SK-N-SH (cell line): ENCODE results near the gene ACTR3. TPM values are rescaled to one million over a fixed set of nuclear protein-coding genes. Genes with fewer than 3 reads are reported as not detected.

Experiments used
- CTCF ChIA-PET: fragments of 300-600, 350-600 bp; formaldehyde crosslinking; extraction: SDS; loops from one replicate; lab custom pipeline; 2021; lab: Yijun Ruan, JAX
- POLR2A ChIA-PET: fragments of 350-600 bp; sonication (Branson Sonifier 250); formaldehyde crosslinking; extraction: SDS; loops from one replicate; lab custom pipeline; 2020; ENCODE audit warnings: antibody characterized with exemption, inconsistent platforms; lab: Yijun Ruan, JAX
- DNase-seq: peaks from one replicate; pipeline ENCODE4 v3.0.0; 2012
- H2AFZ ChIP-seq: fragments of 200-600 bp; sonication (generic); 2 replicates; pipeline ENCODE4 v1.8.1; 2016; ENCODE audit warnings: antibody characterized with exemption, mild to moderate bottlenecking, low read depth
- H3F3A ChIP-seq: fragments of 200-600 bp; sonication (generic); replicated peaks from 2 replicates; pipeline ENCODE3; 2016; ENCODE audit warnings: antibody characterized with exemption, mild to moderate bottlenecking; ENCODE audit not compliant: insufficient read depth
- H3K27ac ChIP-seq, 2 experiments: fragments of 200-500 bp in 1 of 2; fragments of 200-600 bp in 1 of 2; sonication (Bioruptor generic) in 1 of 2; sonication (generic), shearing (Covaris generic) in 1 of 2; 2 replicates each; pipeline versions ENCODE4 v1.5.1 to v1.6.1; 2014 to 2016; ENCODE audit warnings: low read depth in 2 of 2, inconsistent platforms in 1 of 2, low read length in 1 of 2, mild to moderate bottlenecking in 1 of 2, mixed read lengths in 1 of 2
- H3K27me3 ChIP-seq: fragments of 200-600 bp; sonication (generic), shearing (Covaris generic); 2 replicates; pipeline ENCODE4 v1.6.1; 2016; ENCODE audit warnings: mixed run types; ENCODE audit not compliant: insufficient read depth
- H3K36me3 ChIP-seq, 2 experiments: fragments of 200-500 bp in 1 of 2; fragments of 200-600 bp in 1 of 2; sonication (Bioruptor generic) in 1 of 2; sonication (generic) in 1 of 2; replicated peaks in 1 of 2; 2 replicates each; pipeline versions ENCODE3 to v1.5.1; 2014 to 2016; ENCODE audit warnings: low read length in 1 of 2, mild to moderate bottlenecking in 1 of 2; ENCODE audit not compliant: insufficient read depth in 2 of 2, control insufficient read depth in 1 of 2
- H3K4me1 ChIP-seq, 2 experiments: fragments of 200-500 bp in 1 of 2; fragments of 200-600 bp in 1 of 2; sonication (Bioruptor generic) in 1 of 2; sonication (generic), shearing (Covaris generic) in 1 of 2; 2 replicates each; pipeline versions ENCODE4 v1.5.1 to v1.6.1; 2014 to 2016; ENCODE audit warnings: low read depth in 1 of 2, low read length in 1 of 2, mixed run types in 1 of 2; ENCODE audit not compliant: insufficient read depth in 2 of 2, control insufficient read depth in 1 of 2
- H3K4me2 ChIP-seq: fragments of 200-600 bp; sonication (generic), shearing (Covaris generic); 2 replicates; pipeline ENCODE4 v1.6.1; 2017; ENCODE audit warnings: mixed run types
- H3K4me3 ChIP-seq, 2 experiments: fragments of 200-500 bp in 1 of 2; fragments of 200-600 bp in 1 of 2; sonication (Bioruptor generic) in 1 of 2; sonication (generic), shearing (Covaris generic) in 1 of 2; 2 replicates each; pipeline versions ENCODE4 v1.5.1 to v1.8.1; 2014 to 2016; ENCODE audit warnings: low read depth in 2 of 2, inconsistent platforms in 1 of 2, low read length in 1 of 2, mild to moderate bottlenecking in 1 of 2, mixed read lengths in 1 of 2, moderate library complexity in 1 of 2
- H3K79me2 ChIP-seq: fragments of 200-600 bp; sonication (generic); 2 replicates; pipeline ENCODE4 v1.8.1; 2017; ENCODE audit warnings: mild to moderate bottlenecking; ENCODE audit not compliant: insufficient read depth
- H3K9ac ChIP-seq: fragments of 200-600 bp; sonication (generic); 2 replicates; pipeline ENCODE4 v1.6.1; 2017; ENCODE audit warnings: mixed run types
- H3K9me2 ChIP-seq: fragments of 200-600 bp; sonication (generic); 2 replicates; pipeline ENCODE4 v1.6.1; 2017; ENCODE audit warnings: mixed run types
- H3K9me3 ChIP-seq: fragments of 200-600 bp; sonication (generic); 2 replicates; pipeline ENCODE4 v1.6.1; 2017; ENCODE audit warnings: mixed run types, mild to moderate bottlenecking, moderate library complexity
- H4K20me1 ChIP-seq: fragments of 200-600 bp; sonication (generic); 2 replicates; pipeline ENCODE4 v1.6.1; 2017; ENCODE audit warnings: mild to moderate bottlenecking, mixed run types; ENCODE audit not compliant: insufficient read depth
- ELF1 ChIP-seq: IDR thresholded peaks from 2 replicates; pipeline ENCODE4 v1.4.0; 2012
- MXI1 ChIP-seq: IDR thresholded peaks from 2 replicates; pipeline ENCODE4 v1.6.1; 2012; ENCODE audit warnings: mild to moderate bottlenecking, low read depth, low read length, improper control_type of control experiment
- RAD21 ChIP-seq: IDR thresholded peaks from 2 replicates; pipeline ENCODE4 v1.6.1; 2012; ENCODE audit warnings: mild to moderate bottlenecking, low read length
- RCOR1 ChIP-seq: fragments of 150-350 bp; IDR thresholded peaks from 2 replicates; pipeline ENCODE4 v1.6.1; 2017; ENCODE audit warnings: antibody characterized with exemption, low read length
- SIN3A ChIP-seq: IDR thresholded peaks from 2 replicates; pipeline ENCODE4 v1.6.1; 2012; ENCODE audit warnings: low read depth, mild to moderate bottlenecking, low read length, moderate library complexity, borderline replicate concordance
- SMC3 ChIP-seq: IDR thresholded peaks from 2 replicates; pipeline ENCODE4 v1.6.1; 2012; ENCODE audit warnings: low read depth, low read length, improper control_type of control experiment
- WGBS: methylation state at CpG from one replicate; pipeline ENCODE4 v1.1.6; 2017; ENCODE audit warnings: low lambda C conversion rate; 5-methylcytosine and 5-hydroxymethylcytosine counted together
- polyA plus RNA-seq, 3 experiments: library from polyadenylated mRNA; depleted of rRNA; stranded (reverse); fragments of >200 nt; gene quantifications; 2 replicates each; pipeline ENCODE4 v1.2.3, GENCODE V29; 2012
- TF ChIP-seq, protein P1 (sequence below): fragments of 150-350 bp; IDR thresholded peaks from 2 replicates; pipeline ENCODE4 v1.6.1; 2017; ENCODE audit warnings: antibody characterized with exemption, low read length, low read depth, borderline replicate concordance
- TF ChIP-seq, protein P2 (sequence below): IDR thresholded peaks from 2 replicates; pipeline ENCODE4 v1.6.1; 2012; ENCODE audit warnings: mild to moderate bottlenecking, low read depth, low read length, moderate library complexity
- TF ChIP-seq, protein P3 (sequence below): IDR thresholded peaks from 2 replicates; pipeline ENCODE4 v1.4.0; 2012; ENCODE audit warnings: low read depth

Gene ACTR3
- polyA plus RNA-seq, 1 of the 3 experiments (the other 2 are of a cell fraction), result 90.8 TPM

DNA sequence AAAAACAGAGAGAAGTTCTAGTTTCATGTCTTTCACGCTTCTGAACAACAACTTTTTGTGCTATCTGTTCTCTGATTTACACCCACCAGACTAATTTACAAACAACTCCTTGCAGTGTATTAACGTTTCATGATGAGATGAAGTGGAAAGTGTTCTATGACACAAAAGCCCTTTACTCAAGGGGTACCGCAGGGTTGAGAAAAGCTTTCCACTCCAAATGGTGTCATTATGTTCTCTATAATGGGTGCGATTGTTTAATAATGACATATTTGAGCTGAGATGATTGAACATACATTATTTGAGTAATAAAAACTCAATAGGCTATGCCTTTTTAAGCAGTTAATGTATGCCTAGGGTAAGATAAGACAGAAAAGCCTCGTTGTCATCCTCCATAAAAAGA lies 76.3 kb downstream of the ACTR3 start:
- H3K4me2 ChIP-seq, result no peak overlapping the region

DNA sequence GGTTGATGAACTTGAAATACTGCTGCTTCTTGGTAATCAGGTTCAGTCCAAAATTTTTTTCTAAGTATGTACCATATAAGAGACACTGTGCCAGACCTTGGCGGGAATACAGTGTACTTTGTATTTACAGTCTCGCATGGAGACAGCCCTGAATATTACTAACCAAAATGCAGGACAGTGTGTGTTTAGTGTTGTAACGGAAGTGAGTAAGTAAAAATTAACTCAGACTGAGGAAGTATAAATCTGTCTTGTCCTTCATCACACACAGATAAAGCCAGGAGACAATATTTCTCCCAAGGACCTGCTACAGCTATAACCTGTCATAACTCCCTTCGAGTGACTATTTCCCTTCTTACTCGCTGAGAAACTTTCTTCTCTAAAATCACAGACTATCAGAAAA lies 76.9 kb downstream of the ACTR3 start:
- peaks cover 16 to 53% of the 10 kb centered on the region in 2 experiments for H3K36me3 ChIP-seq
- H3K9me2 ChIP-seq, result no peaks in the 10 kb centered on the region
- H3F3A ChIP-seq, result peaks cover 9% of the 10 kb centered on the region
- POLR2A ChIA-PET, result no interaction called here
- H3K4me1 ChIP-seq, result no peaks in the 10 kb centered on the region; a peak in 2 of 4 replicates
- no peak for DNase-seq
- TF ChIP-seq ELF1 (no peak), MXI1 (no peak), SMC3 (no peak), RAD21 (no peak), RCOR1 (no peak), SIN3A (no peak)
- TF ChIP-seq, protein P1, sequence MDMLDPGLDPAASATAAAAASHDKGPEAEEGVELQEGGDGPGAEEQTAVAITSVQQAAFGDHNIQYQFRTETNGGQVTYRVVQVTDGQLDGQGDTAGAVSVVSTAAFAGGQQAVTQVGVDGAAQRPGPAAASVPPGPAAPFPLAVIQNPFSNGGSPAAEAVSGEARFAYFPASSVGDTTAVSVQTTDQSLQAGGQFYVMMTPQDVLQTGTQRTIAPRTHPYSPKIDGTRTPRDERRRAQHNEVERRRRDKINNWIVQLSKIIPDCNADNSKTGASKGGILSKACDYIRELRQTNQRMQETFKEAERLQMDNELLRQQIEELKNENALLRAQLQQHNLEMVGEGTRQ, result no peak
- TF ChIP-seq, protein P2, sequence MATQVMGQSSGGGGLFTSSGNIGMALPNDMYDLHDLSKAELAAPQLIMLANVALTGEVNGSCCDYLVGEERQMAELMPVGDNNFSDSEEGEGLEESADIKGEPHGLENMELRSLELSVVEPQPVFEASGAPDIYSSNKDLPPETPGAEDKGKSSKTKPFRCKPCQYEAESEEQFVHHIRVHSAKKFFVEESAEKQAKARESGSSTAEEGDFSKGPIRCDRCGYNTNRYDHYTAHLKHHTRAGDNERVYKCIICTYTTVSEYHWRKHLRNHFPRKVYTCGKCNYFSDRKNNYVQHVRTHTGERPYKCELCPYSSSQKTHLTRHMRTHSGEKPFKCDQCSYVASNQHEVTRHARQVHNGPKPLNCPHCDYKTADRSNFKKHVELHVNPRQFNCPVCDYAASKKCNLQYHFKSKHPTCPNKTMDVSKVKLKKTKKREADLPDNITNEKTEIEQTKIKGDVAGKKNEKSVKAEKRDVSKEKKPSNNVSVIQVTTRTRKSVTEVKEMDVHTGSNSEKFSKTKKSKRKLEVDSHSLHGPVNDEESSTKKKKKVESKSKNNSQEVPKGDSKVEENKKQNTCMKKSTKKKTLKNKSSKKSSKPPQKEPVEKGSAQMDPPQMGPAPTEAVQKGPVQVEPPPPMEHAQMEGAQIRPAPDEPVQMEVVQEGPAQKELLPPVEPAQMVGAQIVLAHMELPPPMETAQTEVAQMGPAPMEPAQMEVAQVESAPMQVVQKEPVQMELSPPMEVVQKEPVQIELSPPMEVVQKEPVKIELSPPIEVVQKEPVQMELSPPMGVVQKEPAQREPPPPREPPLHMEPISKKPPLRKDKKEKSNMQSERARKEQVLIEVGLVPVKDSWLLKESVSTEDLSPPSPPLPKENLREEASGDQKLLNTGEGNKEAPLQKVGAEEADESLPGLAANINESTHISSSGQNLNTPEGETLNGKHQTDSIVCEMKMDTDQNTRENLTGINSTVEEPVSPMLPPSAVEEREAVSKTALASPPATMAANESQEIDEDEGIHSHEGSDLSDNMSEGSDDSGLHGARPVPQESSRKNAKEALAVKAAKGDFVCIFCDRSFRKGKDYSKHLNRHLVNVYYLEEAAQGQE, result no peak
- TF ChIP-seq, all 33 proteins: peak for 0
- Histone ChIP-seq H4K20me1 (peaks cover 12% of the 10 kb centered on the region; the same call in 1 of the 2 replicates), H3K79me2 (no peaks in the 10 kb centered on the region), H2AFZ (no peak overlapping the region), H3K27me3 (no peaks in the 10 kb centered on the region), H3K27ac (no peak overlapping the region), H3K4me2 (no peak overlapping the region), H3K9me3 (no peaks in the 10 kb centered on the region), H3K9ac (no peak overlapping the region), H3K4me3 (no peak overlapping the region)
- 85% methylated on average over 5 of the region's 5 CpGs for WGBS
- CTCF ChIA-PET, result interaction anchor here (0.9 to 1.6 kb wide), 4 partner anchors 10 to 17 kb away, joined by 3 to 5 read pairs (median 3); no protein-coding TSS in a partner anchor

More for the DNA sequence above, 76.3 kb downstream of the ACTR3 start:
- CTCF ChIA-PET, result interaction anchor here (0.9 to 1.6 kb wide), 6 partner anchors 10 to 25 kb away, joined by 3 to 5 read pairs (median 3); no protein-coding TSS in a partner anchor
- no peaks in the 10 kb centered on the region for H3K9me3 ChIP-seq
- no peak overlapping the region for H3K9ac ChIP-seq
- 0 out of 2 replicates have a peak, but pooled peaks cover under 1% of the 10 kb centered on the region for H3K79me2 ChIP-seq
- TF ChIP-seq, protein P3, sequence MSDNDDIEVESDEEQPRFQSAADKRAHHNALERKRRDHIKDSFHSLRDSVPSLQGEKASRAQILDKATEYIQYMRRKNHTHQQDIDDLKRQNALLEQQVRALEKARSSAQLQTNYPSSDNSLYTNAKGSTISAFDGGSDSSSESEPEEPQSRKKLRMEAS, result no peak
- TF ChIP-seq, all 33 proteins: peak for 0
- H3F3A ChIP-seq, result peaks cover 13% of the 10 kb centered on the region
- no peak overlapping the region for H3K27ac ChIP-seq
- H3K4me1 ChIP-seq, result no peaks in the 10 kb centered on the region; a peak in 2 of 4 replicates
- peaks cover 12% of the 10 kb centered on the region; the same call in 1 of the 2 replicates for H4K20me1 ChIP-seq
- H3K27me3 ChIP-seq, result no peaks in the 10 kb centered on the region
- 93% methylated on average over 5 of the region's 5 CpGs for WGBS
- H2AFZ ChIP-seq, result no peak overlapping the region
- H3K9me2 ChIP-seq, result no peaks in the 10 kb centered on the region
- H3K4me3 ChIP-seq, result no peak overlapping the region
- POLR2A ChIA-PET, result no interaction called here
- peaks cover 19 to 57% of the 10 kb centered on the region in 2 experiments for H3K36me3 ChIP-seq
- no peak for DNase-seq
